IMR-90 (cell line): ENCODE data around the gene KIF3A. TPM values are rescaled to one million over a fixed set of nuclear protein-coding genes. Genes with fewer than 3 reads are reported as not detected.

Source experiments
- ATAC-seq: fragments of 200-7000 bp; cut with Tn5 transposase; 2 replicates; pipeline ENCODE4 v1.9.1; 2020; ENCODE audit warnings: low read depth, mild to moderate bottlenecking, moderate library complexity
- BruUV-seq: library from RNA; stranded (reverse); fragments of 400-500 nt; replicated peaks from 2 replicates; lab custom pipeline; 2021; lab: Mats Ljungman, UMichigan
- CTCF ChIA-PET: fragments of 300-600 bp; formaldehyde crosslinking; extraction: SDS; loops from one replicate; lab custom pipeline; 2021; ENCODE audit warnings: antibody characterized with exemption; lab: Yijun Ruan, JAX
- POLR2A ChIA-PET: fragments of 300-600 bp; sonication (Branson Sonifier 250); formaldehyde crosslinking; loops from one replicate; lab custom pipeline; 2022; ENCODE audit warnings: antibody characterized with exemption; ENCODE audit not compliant: unreplicated experiment; lab: Charles Lee
- DNase-seq: peaks from one replicate; pipeline ENCODE4 v3.0.0; 2013
- H2AFZ ChIP-seq: replicated peaks from 2 replicates; pipeline ENCODE3; 2013; ENCODE audit warnings: low read length, mild to moderate bottlenecking; ENCODE audit not compliant: poor library complexity
- H2AK5ac ChIP-seq: 2 replicates; pipeline ENCODE4 v1.6.1; 2013; ENCODE audit warnings: low read depth, low read length, inconsistent platforms
- H2AK9ac ChIP-seq: replicated peaks from 2 replicates; pipeline ENCODE3; 2013; ENCODE audit warnings: mild to moderate bottlenecking, low read depth, low read length, moderate library complexity; ENCODE audit not compliant: poor library complexity
- H2BK120ac ChIP-seq: 2 replicates; pipeline ENCODE4 v1.6.1; 2013; ENCODE audit warnings: low read depth, low read length, inconsistent platforms
- H2BK15ac ChIP-seq: 3 replicates; pipeline ENCODE4 v1.6.1; 2013; ENCODE audit warnings: low read depth, low read length, inconsistent platforms
- H2BK20ac ChIP-seq: 2 replicates; pipeline ENCODE4 v1.6.1; 2013; ENCODE audit warnings: low read depth, mild to moderate bottlenecking, inconsistent platforms, low read length, moderate library complexity
- H2BK5ac ChIP-seq: 2 replicates; pipeline ENCODE4 v1.6.1; 2013; ENCODE audit warnings: mild to moderate bottlenecking, low read depth, low read length, inconsistent platforms; ENCODE audit not compliant: poor library complexity, severe bottlenecking
- H3K14ac ChIP-seq: replicated peaks from 2 replicates; pipeline ENCODE4 v1.6.1; 2013; ENCODE audit warnings: low read depth, low read length, inconsistent platforms
- H3K18ac ChIP-seq: 2 replicates; pipeline ENCODE4 v1.6.1; 2013; ENCODE audit warnings: low read depth, low read length, control low read depth
- H3K23ac ChIP-seq: 2 replicates; pipeline ENCODE4 v1.6.1; 2013; ENCODE audit warnings: low read depth, low read length, inconsistent platforms
- H3K27ac ChIP-seq: 2 replicates; pipeline ENCODE4 v1.5.1; 2013; ENCODE audit warnings: mild to moderate bottlenecking, control low read depth, low read length; ENCODE audit not compliant: insufficient read depth
- H3K27me3 ChIP-seq: 2 replicates; pipeline ENCODE4 v1.6.1; 2013; ENCODE audit warnings: low read length; ENCODE audit not compliant: control insufficient read depth, insufficient read depth
- H3K36me3 ChIP-seq: 2 replicates; pipeline ENCODE4 v1.6.1; 2013; ENCODE audit warnings: low read length, mixed read lengths; ENCODE audit not compliant: control insufficient read depth, insufficient read depth
- H3K4ac ChIP-seq: 2 replicates; pipeline ENCODE4 v1.6.1; 2013; ENCODE audit warnings: low read depth, low read length, inconsistent platforms
- H3K4me1 ChIP-seq: 2 replicates; pipeline ENCODE4 v1.6.1; 2013; ENCODE audit warnings: low read length, mixed read lengths; ENCODE audit not compliant: control insufficient read depth, insufficient read depth
- H3K4me2 ChIP-seq: 2 replicates; pipeline ENCODE4 v1.6.1; 2013; ENCODE audit warnings: low read depth, mild to moderate bottlenecking, control low read depth, low read length, moderate library complexity
- H3K4me3 ChIP-seq: 2 replicates; pipeline ENCODE4 v1.5.1; 2013; ENCODE audit warnings: low read depth, mild to moderate bottlenecking, control low read depth, low read length, moderate library complexity; ENCODE audit not compliant: insufficient read depth
- H3K56ac ChIP-seq: 2 replicates; pipeline ENCODE4 v1.6.1; 2013; ENCODE audit warnings: low read length, inconsistent platforms; ENCODE audit not compliant: insufficient read depth; ENCODE audit errors: extremely low read depth
- H3K79me1 ChIP-seq, 2 experiments: 2 replicates each; pipeline ENCODE4 v1.6.1; 2013; ENCODE audit warnings: low read length in 2 of 2, inconsistent platforms in 1 of 2, low read depth in 1 of 2
- H3K9ac ChIP-seq: 2 replicates; pipeline ENCODE4 v1.6.1; 2013; ENCODE audit warnings: low read depth, low read length, control low read depth
- H3K9me1 ChIP-seq: 2 replicates; pipeline ENCODE4 v1.6.1; 2013; ENCODE audit warnings: low read length, inconsistent platforms; ENCODE audit not compliant: insufficient read depth
- H3K9me3 ChIP-seq: 2 replicates; pipeline ENCODE4 v1.6.1; 2013; ENCODE audit warnings: low read length; ENCODE audit not compliant: control insufficient read depth, insufficient read depth
- H4K20me1 ChIP-seq: 2 replicates; pipeline ENCODE4 v1.6.1; 2013; ENCODE audit warnings: low read length, inconsistent platforms; ENCODE audit not compliant: insufficient read depth
- H4K5ac ChIP-seq: 2 replicates; pipeline ENCODE4 v1.6.1; 2013; ENCODE audit warnings: mild to moderate bottlenecking, low read depth, low read length, control low read depth
- H4K8ac ChIP-seq, 2 experiments: 2 replicates each; pipeline ENCODE4 v1.6.1; 2013; ENCODE audit warnings: low read depth in 2 of 2, low read length in 2 of 2, control low read depth in 1 of 2, inconsistent platforms in 1 of 2
- H4K91ac ChIP-seq: 2 replicates; pipeline ENCODE4 v1.6.1; 2013; ENCODE audit warnings: low read depth, low read length, inconsistent platforms; ENCODE audit not compliant: insufficient read depth
- CEBPB ChIP-seq: IDR thresholded peaks from 2 replicates; pipeline ENCODE4 v1.6.1; 2012; ENCODE audit warnings: low read depth, low read length, improper control_type of control experiment
- POLR2A ChIP-seq: IDR thresholded peaks from 2 replicates; pipeline ENCODE4 v1.6.1; 2012; ENCODE audit warnings: mild to moderate bottlenecking, low read depth, low read length
- RCOR1 ChIP-seq: IDR thresholded peaks from 2 replicates; pipeline ENCODE4 v1.6.1; 2012; ENCODE audit warnings: mild to moderate bottlenecking, low read length, improper control_type of control experiment; ENCODE audit not compliant: insufficient replicate concordance
- USF2 ChIP-seq: fragments of 150-350 bp; IDR thresholded peaks from 2 replicates; pipeline ENCODE4 v1.6.1; 2017; ENCODE audit warnings: mild to moderate bottlenecking, antibody characterized with exemption, low read length, low read depth
- WGBS, 2 experiments: methylation state at CpG; one replicate each; pipeline versions ENCODE4 v1.1.5 to v1.1.7; 2013; ENCODE audit warnings: missing lambda C conversion rate in 2 of 2; ENCODE audit not compliant: insufficient read length in 1 of 2; ENCODE audit errors: extremely low coverage in 2 of 2; 5-methylcytosine and 5-hydroxymethylcytosine counted together
- dilution Hi-C: fragments of 300-500 bp; cut with HindIII; formaldehyde crosslinking; loops from one replicate; pipeline ENCODE4 v1.14.3; 2018; ENCODE audit warnings: low sequenced_read_pairs; ENCODE audit not compliant: unreplicated experiment
- in situ Hi-C: fragments of 300-500 bp; cut with MboI; formaldehyde crosslinking; loops from 3 replicates; pipeline ENCODE4 v1.14.3; 2019; ENCODE audit warnings: low sequenced_read_pairs, inconsistent platforms, mixed read lengths
- intact Hi-C: fragments of 100-400 bp; cut with micrococcal nuclease; formaldehyde crosslinking; loops from 2 replicates; pipeline ENCODE4 v1.10.0; 2022
- polyA plus RNA-seq, 3 experiments: library from polyadenylated mRNA; depleted of rRNA; stranded (reverse); fragments of >200 nt; gene quantifications; 2 replicates each; pipeline ENCODE4 v1.2.3, GENCODE V29; 2012; ENCODE audit warnings: low replicate concordance in 1 of 3
- total RNA-seq: library from RNA; depleted of rRNA; stranded (reverse); fragments of >200 nt; gene quantifications from 2 replicates; pipeline ENCODE4 v1.2.3, GENCODE V29; 2012

The KIF3A gene
- total and polyA plus RNA-seq, 2 of the 4 experiments (the other 2 are of a cell fraction): 4.3 to 4.5 TPM

- no peak overlapping the region for H3K14ac ChIP-seq
- no peak overlapping the region for H3K56ac ChIP-seq
- H3K23ac ChIP-seq: no peak overlapping the region
- H3K9ac ChIP-seq: no peak overlapping the region
- no peak overlapping the region for H3K4me2 ChIP-seq
- H3K4me1 ChIP-seq: no peaks in the 10 kb centered on the region; the same call in 1 of the 2 replicates
- H4K91ac ChIP-seq: no peak overlapping the region
- no TSS peak for BruUV-seq
- no peak overlapping the region for H3K18ac ChIP-seq
- 94% methylated on average over 3 of the region's 5 CpGs; no CpG with 5 or more reads in 1 of the 2 experiments for WGBS, 2 experiments
- H3K79me1 ChIP-seq: no peaks in the 10 kb centered on the region
- no peak overlapping the region for H2BK120ac ChIP-seq
- TF ChIP-seq POLR2A (no peak), CEBPB (no peak), RCOR1 (no peak), USF2 (no peak)
- intact Hi-C loops: no loop called here
- H2AK5ac ChIP-seq: no peak overlapping the region
- no peak overlapping the region for H4K5ac ChIP-seq
- no peak overlapping the region for H2BK5ac ChIP-seq
- dilution Hi-C loops: no loop called here
- no peak overlapping the region for H2AK9ac ChIP-seq
- no peaks in the 10 kb centered on the region for H3K36me3 ChIP-seq
- ATAC-seq: no peak
- no peak overlapping the region for H3K4me3 ChIP-seq
- H4K20me1 ChIP-seq: no peaks in the 10 kb centered on the region
- POLR2A ChIA-PET: no interaction called here
- no peak overlapping the region for H2BK20ac ChIP-seq
- no peak overlapping the region for H3K27ac ChIP-seq
- in situ Hi-C loops: no loop called here
- no peaks in the 10 kb centered on the region for H3K9me3 ChIP-seq
- H2AFZ ChIP-seq: no peak overlapping the region
- H3K27me3 ChIP-seq: no peaks in the 10 kb centered on the region
- 0 out of 2 replicates have a peak, but pooled peaks cover 7% of the 10 kb centered on the region for H3K9me1 ChIP-seq
- CTCF ChIA-PET: no interaction called here
- no peak overlapping the region for H3K4ac ChIP-seq
- no peak for DNase-seq
- H2BK15ac ChIP-seq: no peak overlapping the region
- no peak overlapping the region for H4K8ac ChIP-seq
Observed at GRCh38 chr5:132687995-132688394, 49.4 kb downstream of the KIF3A start.
